SK-N-SH (cell line): ENCODE data around the gene TEP1. TPM values are rescaled to one million over a fixed set of nuclear protein-coding genes. Genes with fewer than 3 reads are reported as not detected.

ENCODE experiments used
- CTCF ChIA-PET: fragments of 300-600, 350-600 bp; formaldehyde crosslinking; extraction: SDS; loops from one replicate; lab custom pipeline; 2021; lab: Yijun Ruan, JAX
- POLR2A ChIA-PET: fragments of 350-600 bp; sonication (Branson Sonifier 250); formaldehyde crosslinking; extraction: SDS; loops from one replicate; lab custom pipeline; 2020; ENCODE audit warnings: antibody characterized with exemption, inconsistent platforms; lab: Yijun Ruan, JAX
- DNase-seq: peaks from one replicate; pipeline ENCODE4 v3.0.0; 2012
- H2AFZ ChIP-seq: fragments of 200-600 bp; sonication (generic); 2 replicates; pipeline ENCODE4 v1.8.1; 2016; ENCODE audit warnings: antibody characterized with exemption, mild to moderate bottlenecking, low read depth
- H3F3A ChIP-seq: fragments of 200-600 bp; sonication (generic); replicated peaks from 2 replicates; pipeline ENCODE3; 2016; ENCODE audit warnings: antibody characterized with exemption, mild to moderate bottlenecking; ENCODE audit not compliant: insufficient read depth
- H3K27ac ChIP-seq, 2 experiments: fragments of 200-500 bp in 1 of 2; fragments of 200-600 bp in 1 of 2; sonication (Bioruptor generic) in 1 of 2; sonication (generic), shearing (Covaris generic) in 1 of 2; 2 replicates each; pipeline versions ENCODE4 v1.5.1 to v1.6.1; 2014 to 2016; ENCODE audit warnings: low read depth in 2 of 2, inconsistent platforms in 1 of 2, low read length in 1 of 2, mild to moderate bottlenecking in 1 of 2, mixed read lengths in 1 of 2
- H3K27me3 ChIP-seq: fragments of 200-600 bp; sonication (generic), shearing (Covaris generic); 2 replicates; pipeline ENCODE4 v1.6.1; 2016; ENCODE audit warnings: mixed run types; ENCODE audit not compliant: insufficient read depth
- H3K36me3 ChIP-seq, 2 experiments: fragments of 200-500 bp in 1 of 2; fragments of 200-600 bp in 1 of 2; sonication (Bioruptor generic) in 1 of 2; sonication (generic) in 1 of 2; replicated peaks in 1 of 2; 2 replicates each; pipeline versions ENCODE3 to v1.5.1; 2014 to 2016; ENCODE audit warnings: low read length in 1 of 2, mild to moderate bottlenecking in 1 of 2; ENCODE audit not compliant: insufficient read depth in 2 of 2, control insufficient read depth in 1 of 2
- H3K4me1 ChIP-seq, 2 experiments: fragments of 200-500 bp in 1 of 2; fragments of 200-600 bp in 1 of 2; sonication (Bioruptor generic) in 1 of 2; sonication (generic), shearing (Covaris generic) in 1 of 2; 2 replicates each; pipeline versions ENCODE4 v1.5.1 to v1.6.1; 2014 to 2016; ENCODE audit warnings: low read depth in 1 of 2, low read length in 1 of 2, mixed run types in 1 of 2; ENCODE audit not compliant: insufficient read depth in 2 of 2, control insufficient read depth in 1 of 2
- H3K4me2 ChIP-seq: fragments of 200-600 bp; sonication (generic), shearing (Covaris generic); 2 replicates; pipeline ENCODE4 v1.6.1; 2017; ENCODE audit warnings: mixed run types
- H3K4me3 ChIP-seq, 2 experiments: fragments of 200-500 bp in 1 of 2; fragments of 200-600 bp in 1 of 2; sonication (Bioruptor generic) in 1 of 2; sonication (generic), shearing (Covaris generic) in 1 of 2; 2 replicates each; pipeline versions ENCODE4 v1.5.1 to v1.8.1; 2014 to 2016; ENCODE audit warnings: low read depth in 2 of 2, inconsistent platforms in 1 of 2, low read length in 1 of 2, mild to moderate bottlenecking in 1 of 2, mixed read lengths in 1 of 2, moderate library complexity in 1 of 2
- H3K79me2 ChIP-seq: fragments of 200-600 bp; sonication (generic); 2 replicates; pipeline ENCODE4 v1.8.1; 2017; ENCODE audit warnings: mild to moderate bottlenecking; ENCODE audit not compliant: insufficient read depth
- H3K9ac ChIP-seq: fragments of 200-600 bp; sonication (generic); 2 replicates; pipeline ENCODE4 v1.6.1; 2017; ENCODE audit warnings: mixed run types
- H3K9me2 ChIP-seq: fragments of 200-600 bp; sonication (generic); 2 replicates; pipeline ENCODE4 v1.6.1; 2017; ENCODE audit warnings: mixed run types
- H3K9me3 ChIP-seq: fragments of 200-600 bp; sonication (generic); 2 replicates; pipeline ENCODE4 v1.6.1; 2017; ENCODE audit warnings: mixed run types, mild to moderate bottlenecking, moderate library complexity
- H4K20me1 ChIP-seq: fragments of 200-600 bp; sonication (generic); 2 replicates; pipeline ENCODE4 v1.6.1; 2017; ENCODE audit warnings: mild to moderate bottlenecking, mixed run types; ENCODE audit not compliant: insufficient read depth
- ELF1 ChIP-seq: IDR thresholded peaks from 2 replicates; pipeline ENCODE4 v1.4.0; 2012
- EP300 ChIP-seq, 2 experiments: IDR thresholded peaks; 2 replicates each; pipeline versions ENCODE4 v1.4.0 to v1.6.1; 2012; ENCODE audit warnings: borderline replicate concordance in 1 of 2, low read depth in 1 of 2, low read length in 1 of 2
- GABPA ChIP-seq: IDR thresholded peaks from 2 replicates; pipeline ENCODE4 v1.4.0; 2012; ENCODE audit warnings: low read depth, mild to moderate bottlenecking
- JUND ChIP-seq: IDR thresholded peaks from 2 replicates; pipeline ENCODE4 v1.4.0; 2012
- MEF2A ChIP-seq: IDR thresholded peaks from 2 replicates; pipeline ENCODE4 v1.4.0; 2012; ENCODE audit warnings: low read depth, borderline replicate concordance
- NRF1 ChIP-seq: IDR thresholded peaks from 2 replicates; pipeline ENCODE4 v1.6.1; 2012; ENCODE audit warnings: low read depth, mild to moderate bottlenecking, low read length
- POLR2AphosphoS5 ChIP-seq: IDR thresholded peaks from 2 replicates; pipeline ENCODE4 v1.6.1; 2012; ENCODE audit warnings: low read depth, low read length
- RAD21 ChIP-seq: IDR thresholded peaks from 2 replicates; pipeline ENCODE4 v1.6.1; 2012; ENCODE audit warnings: mild to moderate bottlenecking, low read length
- RCOR1 ChIP-seq: fragments of 150-350 bp; IDR thresholded peaks from 2 replicates; pipeline ENCODE4 v1.6.1; 2017; ENCODE audit warnings: antibody characterized with exemption, low read length
- RFX5 ChIP-seq: IDR thresholded peaks from 2 replicates; pipeline ENCODE4 v1.6.1; 2012; ENCODE audit warnings: mild to moderate bottlenecking, improper control_type of control experiment, low read length
- RXRA ChIP-seq: IDR thresholded peaks from 2 replicates; pipeline ENCODE4 v1.4.0; 2012; ENCODE audit warnings: low read depth, mild to moderate bottlenecking, borderline replicate concordance
- TAF1 ChIP-seq: IDR thresholded peaks from 2 replicates; pipeline ENCODE4 v1.6.1; 2012; ENCODE audit warnings: low read depth, mild to moderate bottlenecking, low read length, moderate library complexity, borderline replicate concordance
- TCF12 ChIP-seq: IDR thresholded peaks from 2 replicates; pipeline ENCODE4 v1.4.0; 2012
- TEAD4 ChIP-seq: IDR thresholded peaks from 2 replicates; pipeline ENCODE4 v1.4.0; 2012; ENCODE audit warnings: mild to moderate bottlenecking, borderline replicate concordance; ENCODE audit not compliant: insufficient read depth
- YY1 ChIP-seq: IDR thresholded peaks from 2 replicates; pipeline ENCODE4 v1.4.0; 2012; ENCODE audit warnings: low read depth, mild to moderate bottlenecking
- WGBS: methylation state at CpG from one replicate; pipeline ENCODE4 v1.1.6; 2017; ENCODE audit warnings: low lambda C conversion rate; 5-methylcytosine and 5-hydroxymethylcytosine counted together
- polyA plus RNA-seq, 3 experiments: library from polyadenylated mRNA; depleted of rRNA; stranded (reverse); fragments of >200 nt; gene quantifications; 2 replicates each; pipeline ENCODE4 v1.2.3, GENCODE V29; 2012
- TF ChIP-seq, protein P1 (sequence below): IDR thresholded peaks from 2 replicates; pipeline ENCODE4 v1.6.1; 2012; ENCODE audit warnings: mild to moderate bottlenecking, low read depth, low read length, moderate library complexity
- TF ChIP-seq, protein P2 (sequence below): fragments of 150-350 bp; IDR thresholded peaks from 2 replicates; pipeline ENCODE4 v1.6.1; 2017; ENCODE audit warnings: antibody characterized with exemption, low read length, low read depth, borderline replicate concordance
- TF ChIP-seq, protein P3 (sequence below): IDR thresholded peaks from 2 replicates; pipeline ENCODE4 v1.4.0; 2012; ENCODE audit warnings: low read depth, borderline replicate concordance
- TF ChIP-seq, protein P4 (sequence below): fragments of 200-600 bp; sonication (generic); IDR thresholded peaks from 2 replicates; pipeline ENCODE4 v1.6.1; 2017; ENCODE audit warnings: antibody characterized with exemption, mild to moderate bottlenecking, moderate library complexity
- TF ChIP-seq, protein P5 (sequence below): IDR thresholded peaks from 2 replicates; pipeline ENCODE4; 2012

Gene TEP1
- polyA plus RNA-seq, 1 of the 3 experiments (the other 2 are of a cell fraction), result 12.1 TPM

DNA sequence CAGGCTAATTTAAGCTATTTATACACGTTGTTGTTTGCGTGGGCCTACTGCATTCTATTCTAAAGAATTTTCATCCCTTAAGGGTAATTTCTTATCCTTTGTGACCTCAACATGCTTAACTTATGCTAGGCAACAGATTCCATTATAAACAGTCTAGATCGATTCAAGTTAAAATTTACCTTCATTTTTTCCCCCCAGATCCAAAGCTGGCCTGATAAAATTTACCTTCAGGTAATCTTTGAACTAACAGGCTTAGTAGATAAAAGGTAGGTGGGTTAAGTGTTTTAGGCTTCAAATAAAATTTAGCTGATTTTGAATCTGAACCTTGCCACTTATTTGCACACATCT is 79.8 kb downstream of the TEP1 start:
- H3K9ac ChIP-seq, result peak overlapping the region; percentile 14; the same call in 1 of the 2 replicates
- ChIA-PET POLR2A (interaction anchor here (1.5 kb wide), 1 partner anchor 10 kb away, joined by 4 read pairs; the partner anchor contains the start of gene PARP2), CTCF (interaction anchor here (0.7 to 1.9 kb wide), 6 partner anchors 9 to 280 kb away, joined by 3 to 9 read pairs (median 4); partner anchors contain the start of genes PARP2 and PIP4P1)
- peaks cover 14% of the 10 kb centered on the region for H3F3A ChIP-seq
- H3K27ac ChIP-seq, result peak overlapping the region; percentile 80 to 89; a peak in 3 of 4 replicates
- peaks cover 44% of the 10 kb centered on the region for H3K79me2 ChIP-seq
- H3K4me2 ChIP-seq, result peak overlapping the region; percentile 95; the same call in 1 of the 2 replicates
- no peaks in the 10 kb centered on the region for H3K9me3 ChIP-seq
- no peak for DNase-seq
- no peaks in the 10 kb centered on the region for H3K27me3 ChIP-seq
- peaks cover 6 to 7% of the 10 kb centered on the region in 2 experiments for H3K36me3 ChIP-seq
- 0% methylated on average over 3 of the region's 3 CpGs for WGBS
- peak overlapping the region; percentile 91 for H2AFZ ChIP-seq
- no peaks in the 10 kb centered on the region for H3K9me2 ChIP-seq
- TF ChIP-seq TCF12 (no peak), RFX5 (no peak), TEAD4 (no peak), RXRA (no peak), EP300 (IDR thresholded peaks at IDR 0.05; ENCODE audit: borderline replicate concordance in 1 of 2, low read depth in 1 of 2, low read length in 1 of 2) (no peak), MEF2A (no peak), JUND (no peak), YY1 (no peak), TAF1 (no peak), RAD21 (no peak), GABPA (no peak), POLR2AphosphoS5 (no peak), RCOR1 (no peak), ELF1 (no peak), NRF1 (no peak)
- TF ChIP-seq, protein P1, sequence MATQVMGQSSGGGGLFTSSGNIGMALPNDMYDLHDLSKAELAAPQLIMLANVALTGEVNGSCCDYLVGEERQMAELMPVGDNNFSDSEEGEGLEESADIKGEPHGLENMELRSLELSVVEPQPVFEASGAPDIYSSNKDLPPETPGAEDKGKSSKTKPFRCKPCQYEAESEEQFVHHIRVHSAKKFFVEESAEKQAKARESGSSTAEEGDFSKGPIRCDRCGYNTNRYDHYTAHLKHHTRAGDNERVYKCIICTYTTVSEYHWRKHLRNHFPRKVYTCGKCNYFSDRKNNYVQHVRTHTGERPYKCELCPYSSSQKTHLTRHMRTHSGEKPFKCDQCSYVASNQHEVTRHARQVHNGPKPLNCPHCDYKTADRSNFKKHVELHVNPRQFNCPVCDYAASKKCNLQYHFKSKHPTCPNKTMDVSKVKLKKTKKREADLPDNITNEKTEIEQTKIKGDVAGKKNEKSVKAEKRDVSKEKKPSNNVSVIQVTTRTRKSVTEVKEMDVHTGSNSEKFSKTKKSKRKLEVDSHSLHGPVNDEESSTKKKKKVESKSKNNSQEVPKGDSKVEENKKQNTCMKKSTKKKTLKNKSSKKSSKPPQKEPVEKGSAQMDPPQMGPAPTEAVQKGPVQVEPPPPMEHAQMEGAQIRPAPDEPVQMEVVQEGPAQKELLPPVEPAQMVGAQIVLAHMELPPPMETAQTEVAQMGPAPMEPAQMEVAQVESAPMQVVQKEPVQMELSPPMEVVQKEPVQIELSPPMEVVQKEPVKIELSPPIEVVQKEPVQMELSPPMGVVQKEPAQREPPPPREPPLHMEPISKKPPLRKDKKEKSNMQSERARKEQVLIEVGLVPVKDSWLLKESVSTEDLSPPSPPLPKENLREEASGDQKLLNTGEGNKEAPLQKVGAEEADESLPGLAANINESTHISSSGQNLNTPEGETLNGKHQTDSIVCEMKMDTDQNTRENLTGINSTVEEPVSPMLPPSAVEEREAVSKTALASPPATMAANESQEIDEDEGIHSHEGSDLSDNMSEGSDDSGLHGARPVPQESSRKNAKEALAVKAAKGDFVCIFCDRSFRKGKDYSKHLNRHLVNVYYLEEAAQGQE, result no peak
- TF ChIP-seq, protein P2, sequence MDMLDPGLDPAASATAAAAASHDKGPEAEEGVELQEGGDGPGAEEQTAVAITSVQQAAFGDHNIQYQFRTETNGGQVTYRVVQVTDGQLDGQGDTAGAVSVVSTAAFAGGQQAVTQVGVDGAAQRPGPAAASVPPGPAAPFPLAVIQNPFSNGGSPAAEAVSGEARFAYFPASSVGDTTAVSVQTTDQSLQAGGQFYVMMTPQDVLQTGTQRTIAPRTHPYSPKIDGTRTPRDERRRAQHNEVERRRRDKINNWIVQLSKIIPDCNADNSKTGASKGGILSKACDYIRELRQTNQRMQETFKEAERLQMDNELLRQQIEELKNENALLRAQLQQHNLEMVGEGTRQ, result no peak
- TF ChIP-seq, protein P3, sequence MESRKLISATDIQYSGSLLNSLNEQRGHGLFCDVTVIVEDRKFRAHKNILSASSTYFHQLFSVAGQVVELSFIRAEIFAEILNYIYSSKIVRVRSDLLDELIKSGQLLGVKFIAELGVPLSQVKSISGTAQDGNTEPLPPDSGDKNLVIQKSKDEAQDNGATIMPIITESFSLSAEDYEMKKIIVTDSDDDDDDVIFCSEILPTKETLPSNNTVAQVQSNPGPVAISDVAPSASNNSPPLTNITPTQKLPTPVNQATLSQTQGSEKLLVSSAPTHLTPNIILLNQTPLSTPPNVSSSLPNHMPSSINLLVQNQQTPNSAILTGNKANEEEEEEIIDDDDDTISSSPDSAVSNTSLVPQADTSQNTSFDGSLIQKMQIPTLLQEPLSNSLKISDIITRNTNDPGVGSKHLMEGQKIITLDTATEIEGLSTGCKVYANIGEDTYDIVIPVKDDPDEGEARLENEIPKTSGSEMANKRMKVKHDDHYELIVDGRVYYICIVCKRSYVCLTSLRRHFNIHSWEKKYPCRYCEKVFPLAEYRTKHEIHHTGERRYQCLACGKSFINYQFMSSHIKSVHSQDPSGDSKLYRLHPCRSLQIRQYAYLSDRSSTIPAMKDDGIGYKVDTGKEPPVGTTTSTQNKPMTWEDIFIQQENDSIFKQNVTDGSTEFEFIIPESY, result no peak
- TF ChIP-seq, protein P4, sequence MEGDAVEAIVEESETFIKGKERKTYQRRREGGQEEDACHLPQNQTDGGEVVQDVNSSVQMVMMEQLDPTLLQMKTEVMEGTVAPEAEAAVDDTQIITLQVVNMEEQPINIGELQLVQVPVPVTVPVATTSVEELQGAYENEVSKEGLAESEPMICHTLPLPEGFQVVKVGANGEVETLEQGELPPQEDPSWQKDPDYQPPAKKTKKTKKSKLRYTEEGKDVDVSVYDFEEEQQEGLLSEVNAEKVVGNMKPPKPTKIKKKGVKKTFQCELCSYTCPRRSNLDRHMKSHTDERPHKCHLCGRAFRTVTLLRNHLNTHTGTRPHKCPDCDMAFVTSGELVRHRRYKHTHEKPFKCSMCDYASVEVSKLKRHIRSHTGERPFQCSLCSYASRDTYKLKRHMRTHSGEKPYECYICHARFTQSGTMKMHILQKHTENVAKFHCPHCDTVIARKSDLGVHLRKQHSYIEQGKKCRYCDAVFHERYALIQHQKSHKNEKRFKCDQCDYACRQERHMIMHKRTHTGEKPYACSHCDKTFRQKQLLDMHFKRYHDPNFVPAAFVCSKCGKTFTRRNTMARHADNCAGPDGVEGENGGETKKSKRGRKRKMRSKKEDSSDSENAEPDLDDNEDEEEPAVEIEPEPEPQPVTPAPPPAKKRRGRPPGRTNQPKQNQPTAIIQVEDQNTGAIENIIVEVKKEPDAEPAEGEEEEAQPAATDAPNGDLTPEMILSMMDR, result no peak
- TF ChIP-seq, protein P5, sequence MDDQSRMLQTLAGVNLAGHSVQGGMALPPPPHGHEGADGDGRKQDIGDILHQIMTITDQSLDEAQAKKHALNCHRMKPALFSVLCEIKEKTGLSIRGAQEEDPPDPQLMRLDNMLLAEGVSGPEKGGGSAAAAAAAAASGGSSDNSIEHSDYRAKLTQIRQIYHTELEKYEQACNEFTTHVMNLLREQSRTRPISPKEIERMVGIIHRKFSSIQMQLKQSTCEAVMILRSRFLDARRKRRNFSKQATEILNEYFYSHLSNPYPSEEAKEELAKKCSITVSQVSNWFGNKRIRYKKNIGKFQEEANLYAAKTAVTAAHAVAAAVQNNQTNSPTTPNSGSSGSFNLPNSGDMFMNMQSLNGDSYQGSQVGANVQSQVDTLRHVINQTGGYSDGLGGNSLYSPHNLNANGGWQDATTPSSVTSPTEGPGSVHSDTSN, result no peak
- H3K4me3 ChIP-seq, result peak overlapping the region; percentile 86 to 88
- H3K4me1 ChIP-seq, result peaks cover 0 to 5% of the 10 kb centered on the region in 2 experiments; a peak in 2 of 4 replicates
- H4K20me1 ChIP-seq, result no peaks in the 10 kb centered on the region
